Activated T-cell treated with anti-CD3 and anti-CD28 coated beads, Interleukin-2, amount 50 U/mL, for 1 hour (primary cell): ENCODE measurements around the gene CLIP2.
A peak's percentile ranks its signal among the peaks of the same experiment; 100 is the strongest.
"Not testable (repeated sequence)": the region's sequence is repeated elsewhere in the genome, so short reads cannot be mapped to it uniquely, and the experiment has no call there.

Experiments used
- DNase-seq: peaks from one replicate; pipeline ENCODE4 v3.0.0-alpha.2; 2020

CLIP2 gene

DNA sequence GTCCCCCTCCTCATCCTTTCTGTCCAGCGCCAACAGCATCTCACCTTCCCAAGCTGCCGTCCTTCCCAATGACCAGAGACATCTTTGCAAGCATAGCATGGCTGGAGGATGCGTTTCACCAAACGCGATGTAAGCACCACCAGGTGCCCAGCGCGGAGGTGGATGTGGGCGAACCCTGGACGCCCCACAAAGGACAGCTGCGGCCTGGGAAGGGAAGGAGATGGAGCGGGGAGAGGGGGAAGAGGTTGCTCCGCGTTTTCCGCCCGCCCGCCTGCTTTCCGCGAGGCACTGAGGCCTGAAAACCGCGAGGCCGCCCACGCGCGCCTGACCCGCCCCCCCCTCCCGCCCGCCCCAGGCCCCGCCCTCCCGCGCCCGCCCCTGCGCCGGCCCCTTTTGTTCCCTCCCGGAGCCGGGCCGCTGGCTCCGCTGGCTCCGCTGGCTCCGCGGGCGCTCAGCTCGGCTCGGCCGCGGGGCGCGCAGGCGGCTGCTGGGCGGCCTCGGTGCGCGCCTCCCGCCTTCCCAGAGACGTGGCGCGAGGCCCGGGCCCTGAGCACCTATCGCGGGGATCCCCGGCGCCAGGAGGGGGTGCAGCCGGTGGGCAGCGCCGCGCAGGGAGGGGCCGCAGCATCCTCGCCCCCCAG, at the start of gene CLIP2:
Gene CLIP2, plus strand, starts transcription at position 390 of the 641 bp plus-strand sequence. CDS start 28,140 bp downstream, outside the sequence.
- peak; percentile 86 for DNase-seq

DNA sequence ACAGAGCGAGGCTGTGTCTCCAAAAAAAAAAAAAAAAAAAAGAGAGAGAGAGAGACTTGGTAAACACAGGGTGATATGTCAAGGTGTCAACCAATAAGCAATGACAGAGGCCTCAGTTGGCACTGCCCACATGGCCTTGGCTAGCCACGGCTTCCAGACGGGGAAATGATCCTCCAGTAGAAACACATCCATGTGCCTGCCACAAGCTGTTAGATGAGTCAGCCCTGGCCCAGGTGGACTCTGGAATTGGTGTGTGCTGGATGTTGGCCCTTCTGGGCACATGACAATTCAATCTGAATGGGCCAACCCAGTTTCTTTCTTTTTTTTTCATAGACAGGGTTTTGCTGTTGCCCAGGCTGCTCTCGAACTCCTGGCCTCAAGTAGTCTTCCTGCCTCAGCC, 48.7 kb upstream of the CLIP2 start:
- DNase-seq = no peak

DNA sequence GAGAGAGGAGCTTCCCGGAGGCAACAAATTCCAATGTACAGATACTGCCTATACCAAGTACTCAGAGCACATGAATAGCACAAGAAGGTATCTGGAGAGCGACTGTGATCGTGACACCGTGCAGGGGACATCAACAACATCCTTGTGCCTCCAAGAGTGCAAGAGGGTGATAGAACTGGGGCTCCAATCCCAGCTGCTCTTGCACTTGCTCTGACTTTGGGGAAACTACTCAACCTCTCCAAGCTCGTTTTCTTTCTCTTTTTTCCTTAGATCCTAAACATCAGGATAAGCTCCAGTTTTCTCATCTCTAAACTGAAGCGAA, 47.1 kb upstream of the CLIP2 start:
- DNase-seq = no peak

DNA sequence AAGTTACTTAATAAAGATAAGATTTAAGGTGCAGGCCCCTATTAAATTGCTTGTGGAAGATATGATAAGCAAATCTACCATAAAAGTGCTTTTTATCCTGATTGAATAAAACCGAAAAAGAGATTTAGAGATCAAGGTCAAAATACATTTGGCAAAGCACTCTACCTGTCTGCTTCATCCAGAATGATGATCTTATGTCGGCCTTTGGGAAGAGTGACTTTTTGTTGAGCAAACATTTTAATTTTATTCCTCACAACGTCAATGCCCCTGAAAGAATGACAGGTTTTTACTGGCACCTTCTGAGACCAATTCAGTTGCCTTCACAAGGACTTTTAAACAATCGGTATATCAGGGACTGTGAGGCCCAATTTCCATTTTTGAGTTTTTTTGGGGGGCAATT, 42.7 kb upstream of the CLIP2 start:
- DNase-seq = no peak

DNA sequence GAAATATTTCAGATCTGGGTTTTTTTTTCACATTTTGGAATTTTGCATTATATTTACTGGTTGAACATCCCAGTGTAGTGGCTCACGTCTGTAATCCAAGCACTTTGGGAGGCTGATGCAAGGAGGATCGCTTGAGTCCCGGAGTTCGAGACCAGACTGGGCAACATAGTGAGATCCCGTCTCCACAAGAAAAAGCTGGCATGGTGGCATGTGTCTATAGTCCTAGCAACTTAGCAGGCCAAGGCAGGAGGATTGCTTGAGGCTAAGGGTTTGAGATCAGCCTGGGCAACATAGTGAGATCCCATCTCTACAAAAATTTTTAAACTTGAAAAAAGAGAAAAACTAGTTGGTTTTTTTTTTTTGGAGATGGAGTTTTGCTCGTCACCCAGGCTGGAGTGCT, 41.1 kb upstream of the CLIP2 start:
- no peak for DNase-seq

DNA sequence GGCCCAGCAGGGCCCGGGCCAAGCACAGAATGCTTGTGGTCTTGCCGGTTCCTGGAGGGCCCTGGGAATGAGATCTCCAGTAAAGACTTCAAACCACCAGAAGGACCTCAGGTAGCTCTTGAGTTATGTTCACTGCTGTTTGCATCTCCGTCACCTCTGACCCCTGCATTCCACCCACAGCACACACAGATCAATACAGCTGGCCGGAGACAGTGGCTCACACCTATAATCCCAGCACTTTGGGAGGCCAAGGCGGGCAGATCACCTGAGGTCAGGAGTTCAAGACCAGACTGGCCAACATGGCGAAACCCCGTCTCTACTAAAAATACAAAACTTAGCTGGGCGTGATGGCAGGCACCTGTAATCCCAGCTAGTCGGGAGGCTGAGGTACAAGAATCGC, 40.1 kb upstream of the CLIP2 start:
- DNase-seq = not testable (repeated sequence)

DNA sequence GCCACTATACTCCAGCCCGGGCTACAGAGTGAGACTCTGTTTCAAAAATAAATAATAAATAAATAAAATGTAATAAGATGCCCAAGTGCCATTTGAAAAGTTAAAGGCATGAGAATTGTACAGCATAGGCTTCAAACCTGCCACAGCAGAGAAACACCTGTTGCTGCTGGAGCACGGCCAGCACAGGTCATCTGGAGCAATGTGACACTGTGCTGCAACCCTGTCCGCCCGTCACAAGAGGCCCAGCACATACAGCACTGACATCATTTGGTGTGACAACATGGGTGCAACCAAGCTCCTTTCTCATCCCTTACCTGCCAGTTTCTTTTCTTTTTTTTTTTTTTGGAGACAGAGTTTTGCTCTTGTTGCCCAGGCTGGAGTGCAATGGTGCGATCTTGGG, 36.3 kb upstream of the CLIP2 start:
- no peak for DNase-seq

DNA sequence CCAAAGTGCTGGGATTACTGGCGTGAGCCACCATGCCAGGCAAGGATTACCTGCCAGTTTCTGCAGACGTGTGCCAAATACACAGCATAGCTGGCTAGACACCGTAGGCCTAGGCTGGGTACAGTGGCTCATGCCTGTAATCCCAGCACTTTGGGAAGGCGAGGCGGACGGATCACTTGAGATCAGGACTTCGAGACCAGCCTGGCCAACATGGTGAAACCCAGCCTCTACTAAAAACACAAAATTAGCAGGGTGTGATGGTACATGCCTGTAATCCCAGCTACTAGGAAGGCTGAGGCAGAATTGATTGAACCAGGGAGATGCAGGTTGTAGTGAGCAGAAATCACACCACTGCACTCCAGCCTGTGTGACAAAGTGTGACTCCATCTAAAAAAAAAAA, 35.9 kb upstream of the CLIP2 start:
- DNase-seq = no peak

DNA sequence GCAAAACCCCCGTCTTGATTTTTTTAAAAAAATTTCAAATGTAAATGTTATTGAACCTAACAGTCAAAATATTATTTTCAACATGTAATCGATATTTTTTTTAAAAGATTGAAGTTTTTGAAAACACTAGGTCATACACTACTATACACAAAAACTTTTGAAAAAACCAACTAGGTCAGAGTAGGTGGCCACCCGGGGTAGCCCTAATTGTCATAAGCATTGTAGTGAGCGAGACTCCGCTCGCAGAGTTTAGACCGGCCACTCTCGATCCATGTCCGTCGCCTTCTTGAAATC, 35.4 kb upstream of the CLIP2 start:
- DNase-seq = no peak

DNA sequence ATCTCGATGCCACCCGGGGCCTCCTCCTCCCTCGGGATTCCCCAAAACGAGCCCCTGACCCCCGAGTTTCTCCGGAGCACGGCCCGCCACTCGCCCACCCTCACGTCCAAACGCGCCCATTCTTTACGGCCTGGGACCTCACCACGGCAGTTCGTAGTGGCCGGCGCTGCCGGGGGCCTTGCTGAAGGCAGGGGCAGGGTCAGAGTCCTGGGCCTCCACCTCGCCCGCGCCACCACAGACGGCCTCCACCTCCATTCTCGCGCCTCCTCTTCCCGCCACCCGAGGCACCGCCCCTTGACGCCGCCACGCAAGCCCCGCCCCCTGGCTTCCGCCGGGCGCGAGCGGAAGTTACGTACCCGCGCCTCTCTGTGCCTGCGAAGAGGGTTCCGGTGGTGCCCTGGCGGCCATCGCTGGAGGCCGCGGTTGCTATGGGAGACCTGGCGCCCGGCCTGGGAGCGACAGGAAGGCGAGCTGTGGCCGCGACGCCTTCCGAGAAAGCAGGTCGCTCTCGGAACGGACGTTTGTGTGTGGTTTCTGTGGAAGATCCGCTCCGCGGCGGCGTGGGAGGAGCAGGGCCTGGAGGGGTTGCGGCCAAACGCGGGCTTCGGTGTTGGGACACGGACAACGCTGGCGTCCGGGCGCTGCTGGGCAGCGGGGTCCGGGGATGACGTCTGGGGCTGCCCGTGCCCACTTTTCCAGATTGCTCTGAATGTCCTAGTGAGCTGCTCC, 34.9 kb upstream of the CLIP2 start, which contains the start of gene RFC2:
Gene RFC2, minus strand, starts transcription at position 271 of the 729 bp plus-strand sequence. Its CDS starts 16 bp downstream, at position 255.
- peak; percentile 99 for DNase-seq

DNA sequence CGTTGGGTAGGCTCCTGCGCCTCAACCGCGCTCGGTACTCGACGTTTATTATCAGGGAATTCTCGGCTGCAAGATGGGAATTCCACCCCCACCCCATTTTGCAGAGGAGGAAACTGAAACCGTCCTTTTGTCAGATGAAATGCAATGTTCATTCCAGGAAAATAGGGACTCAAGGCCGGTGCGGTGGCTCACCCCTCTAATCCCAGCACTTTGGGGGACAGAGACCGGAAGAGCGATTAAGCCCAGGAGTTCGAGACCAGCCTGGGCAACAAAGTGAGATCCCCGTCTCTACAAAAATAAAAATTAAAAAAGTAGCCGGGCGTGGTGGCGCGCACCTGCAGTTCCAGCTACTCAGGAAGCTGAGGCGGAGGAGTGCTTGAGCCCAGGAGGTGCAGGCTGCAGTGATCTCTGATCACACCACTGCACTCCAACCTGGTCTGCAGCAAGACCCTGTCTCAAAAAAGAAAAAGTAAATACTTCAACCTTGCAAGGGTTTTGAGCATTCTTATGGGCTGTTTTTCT, 34.3 kb upstream of the CLIP2 start:
- no peak for DNase-seq

DNA sequence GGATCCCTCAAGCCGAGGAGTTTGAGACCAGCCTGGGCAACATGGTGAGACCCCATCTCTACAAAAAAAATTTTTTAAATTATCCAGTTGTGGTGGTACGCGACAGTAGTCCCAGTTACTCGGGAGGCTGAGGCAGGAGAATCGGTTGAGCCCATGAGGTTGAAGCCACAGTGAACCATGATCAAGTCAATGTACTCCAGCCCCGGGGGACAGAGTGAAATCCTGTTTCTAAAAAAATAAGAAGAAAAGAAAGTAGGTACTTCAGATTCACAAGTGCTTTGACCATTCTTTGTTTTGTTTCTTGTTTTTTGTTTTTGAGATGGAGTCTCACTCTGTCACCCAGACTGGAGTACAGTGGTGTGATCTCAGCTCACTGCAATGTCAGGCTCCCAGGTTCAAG, 33.7 kb upstream of the CLIP2 start:
- DNase-seq = not testable (repeated sequence)

DNA sequence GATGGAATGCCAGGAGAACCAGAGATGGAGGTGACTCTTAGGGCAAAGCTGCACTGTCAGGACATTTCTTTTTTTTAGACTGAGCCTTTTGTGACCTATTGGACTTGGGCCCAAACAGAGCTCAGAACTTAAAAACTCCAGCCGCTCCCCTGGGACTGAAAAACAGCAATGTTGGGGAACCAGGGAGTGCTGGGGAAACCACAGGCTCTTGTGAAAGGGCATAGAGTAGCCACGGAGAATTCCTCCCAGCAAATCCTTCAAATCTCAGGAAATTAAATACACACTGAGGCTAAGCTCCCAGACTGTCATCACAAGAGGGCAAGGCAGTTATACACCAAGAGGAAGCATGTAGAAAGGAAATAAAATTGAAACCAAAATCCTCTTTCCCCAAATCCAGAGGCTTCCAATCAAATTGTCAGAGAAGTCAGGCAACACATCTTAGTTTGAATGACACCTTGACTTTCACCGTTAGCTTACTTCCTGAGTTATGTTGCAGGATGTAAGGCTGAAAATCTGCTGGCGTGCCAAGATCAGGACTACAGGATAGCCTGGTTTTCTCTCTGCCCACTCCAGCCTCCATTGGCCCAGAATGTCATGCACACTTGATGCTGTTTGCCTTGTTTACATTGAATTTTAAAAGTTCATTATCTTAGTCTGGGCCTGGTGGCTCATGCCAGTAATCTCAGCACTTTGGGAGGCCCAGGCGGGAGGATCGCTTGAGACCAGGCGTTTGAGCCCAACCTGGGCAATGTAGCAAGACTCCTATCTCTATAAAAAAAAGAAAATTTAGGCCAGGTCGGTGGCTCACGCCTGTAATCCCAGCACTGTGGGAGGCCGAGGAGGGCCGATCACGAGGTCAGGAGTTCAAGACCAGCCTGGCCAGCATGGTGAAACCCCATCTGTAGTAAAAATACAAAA, 32.5 kb upstream of the CLIP2 start:
- DNase-seq = no peak

DNA sequence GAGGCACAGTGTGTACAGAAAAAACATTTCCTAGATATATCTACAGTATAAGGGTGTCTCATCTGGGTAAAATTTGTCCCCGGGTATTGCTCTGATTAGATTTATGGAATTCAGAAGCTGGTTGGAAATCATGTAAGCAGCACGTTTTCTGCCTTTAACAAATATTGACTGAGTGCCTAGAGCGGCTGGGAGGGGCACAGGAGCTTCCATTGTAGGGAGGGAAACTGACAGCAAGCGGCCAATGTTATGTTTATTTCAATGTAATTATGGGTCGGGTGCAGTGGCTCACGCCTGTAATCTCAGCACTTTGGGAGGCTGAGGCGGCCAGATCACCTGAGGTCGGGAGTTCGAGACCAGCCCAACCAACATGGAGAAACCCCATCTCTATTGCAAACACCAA, 30.6 kb upstream of the CLIP2 start:
- DNase-seq = no peak

DNA sequence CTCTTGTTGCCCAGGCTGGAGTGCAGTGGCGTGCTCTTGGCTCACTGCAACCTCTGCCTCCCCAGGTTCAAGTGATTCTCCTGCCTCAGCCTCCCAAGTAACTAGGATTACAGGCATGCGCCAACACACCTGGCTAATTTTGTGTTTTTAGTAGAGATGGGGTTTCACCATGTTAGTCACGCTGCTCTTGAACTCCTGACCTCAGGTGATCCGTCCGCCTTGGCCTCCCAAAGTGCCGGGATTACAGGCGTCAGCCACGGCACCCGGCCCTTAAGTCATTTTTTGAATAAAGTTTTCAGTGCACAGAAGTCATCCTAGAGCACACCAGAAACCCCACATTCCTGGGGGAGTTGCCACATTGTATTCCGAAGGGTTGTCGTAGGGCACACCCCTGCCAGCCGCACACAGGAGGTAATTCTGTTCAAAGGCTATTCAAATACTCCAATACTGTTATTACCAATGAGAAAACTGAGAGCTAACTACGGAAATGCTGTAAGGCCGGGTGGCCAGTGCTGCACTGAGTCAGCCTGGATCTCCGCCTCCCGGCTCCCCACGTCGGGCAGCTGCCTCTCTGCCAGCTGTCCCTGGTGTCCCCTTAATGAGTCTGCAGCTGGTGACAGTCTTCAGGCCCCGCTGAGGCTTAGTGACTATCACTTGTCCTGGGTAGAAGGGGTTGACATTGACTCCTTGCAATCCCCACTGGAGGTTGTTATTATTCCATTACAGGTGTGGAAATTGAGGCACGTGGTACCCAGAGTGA, 26.4 kb upstream of the CLIP2 start:
- DNase-seq = no peak

DNA sequence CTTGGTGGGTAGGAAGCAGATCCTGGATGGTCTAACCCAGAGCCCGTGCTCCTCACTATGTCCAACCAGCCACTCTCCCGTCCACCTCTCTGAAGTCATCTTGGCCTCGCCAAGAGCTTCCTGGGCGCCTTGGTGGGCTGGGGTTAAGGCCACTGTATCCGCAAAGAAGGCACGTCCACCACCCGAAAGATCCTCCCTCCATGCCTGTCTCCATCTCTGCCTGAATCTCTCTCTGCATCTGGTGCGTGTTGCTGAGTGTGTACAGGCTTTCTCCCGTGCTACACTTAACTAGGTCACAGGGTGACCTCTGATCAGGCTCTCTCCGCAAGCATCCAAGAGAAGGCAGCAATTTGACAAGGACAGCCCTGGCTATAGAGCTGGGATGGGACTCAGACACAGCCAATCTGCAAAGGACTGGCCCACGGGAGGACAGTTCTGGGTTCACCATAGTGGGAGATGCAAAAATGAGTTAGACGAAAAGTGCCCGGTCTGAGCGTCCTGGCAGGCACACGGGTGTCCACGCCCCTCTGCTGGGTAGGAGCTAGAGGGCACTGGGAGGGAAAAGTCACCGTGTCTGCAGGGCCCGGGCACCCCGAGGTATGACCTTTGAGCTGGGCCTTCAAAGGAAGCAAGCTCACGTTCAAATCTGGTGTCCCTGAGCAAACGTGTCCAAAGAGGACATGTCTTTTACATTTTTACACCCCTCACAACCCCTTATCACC, 25.6 kb upstream of the CLIP2 start:
- DNase-seq = no peak

DNA sequence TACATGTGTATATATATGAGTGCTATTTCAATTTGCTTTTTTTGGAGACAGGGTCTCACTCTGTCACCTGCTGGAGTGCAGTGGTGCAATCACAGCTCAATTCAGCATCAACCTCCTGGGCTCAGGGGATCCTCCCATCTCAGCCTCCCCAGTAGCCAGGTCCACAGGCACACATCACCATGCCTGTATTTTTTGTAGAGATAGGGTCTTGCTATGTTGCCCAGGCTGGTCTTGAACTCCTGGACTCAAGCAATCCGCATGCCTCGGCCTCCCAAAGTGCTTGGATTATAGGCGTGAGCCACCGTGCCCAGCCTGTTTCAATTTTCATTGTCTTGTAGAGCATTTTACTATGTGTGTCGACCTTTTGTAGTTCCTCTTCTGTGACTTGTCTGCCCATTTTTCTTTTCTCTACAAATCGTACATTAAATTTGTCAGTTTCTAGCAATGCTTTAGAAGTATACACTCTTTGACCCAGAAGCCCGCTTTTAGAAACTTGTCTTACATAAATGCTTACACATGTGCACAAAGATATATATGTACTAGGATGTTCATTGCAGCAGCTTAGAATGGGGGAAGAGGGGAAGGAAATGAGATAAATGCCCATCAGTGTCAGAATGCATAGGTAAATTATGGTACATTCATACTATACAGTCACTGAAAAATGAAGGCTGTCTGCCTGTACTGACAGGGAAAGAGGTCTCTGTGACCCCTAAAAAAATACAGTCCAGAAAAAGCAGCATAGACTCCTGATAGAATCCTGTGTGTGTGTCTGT, 22.8 kb upstream of the CLIP2 start:
- DNase-seq = no peak

DNA sequence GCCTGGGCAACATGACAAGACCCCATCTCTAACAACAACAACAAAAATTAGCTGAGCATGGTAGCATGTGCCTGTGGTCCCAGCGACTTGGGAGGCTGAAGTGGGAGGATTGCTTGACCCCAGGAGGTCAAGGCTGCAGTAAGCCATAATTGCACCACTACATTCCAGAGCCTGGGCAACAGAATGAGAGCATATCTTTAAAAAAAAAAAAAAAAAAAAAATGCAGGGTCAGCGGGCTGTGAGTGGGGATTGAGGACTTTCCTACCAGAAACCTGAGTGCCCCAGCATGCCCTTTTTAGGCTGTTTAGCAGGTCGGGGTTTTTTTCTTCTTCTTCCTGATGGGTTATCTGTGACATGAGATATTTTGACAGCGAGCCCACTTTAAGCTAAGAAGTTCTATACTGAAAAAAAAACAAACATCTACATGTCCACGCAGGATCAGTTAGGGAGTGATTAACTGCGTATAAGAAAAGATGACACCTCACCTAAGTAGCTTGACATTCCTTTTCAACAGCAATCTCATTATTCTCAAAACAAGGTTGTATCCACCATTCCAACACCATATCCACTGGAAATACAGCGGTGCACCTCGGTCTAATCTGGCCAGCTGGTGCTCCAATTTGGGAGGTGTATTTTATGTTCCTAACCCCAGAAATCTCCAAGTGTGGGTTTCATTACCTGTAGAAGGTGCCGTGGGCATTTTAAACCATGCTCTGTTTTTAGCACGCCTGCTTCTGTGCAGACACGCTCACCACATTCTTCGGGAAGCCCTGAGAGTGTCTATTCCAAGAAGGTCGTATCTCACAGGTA, 21.2 kb upstream of the CLIP2 start:
- DNase-seq = no peak

DNA sequence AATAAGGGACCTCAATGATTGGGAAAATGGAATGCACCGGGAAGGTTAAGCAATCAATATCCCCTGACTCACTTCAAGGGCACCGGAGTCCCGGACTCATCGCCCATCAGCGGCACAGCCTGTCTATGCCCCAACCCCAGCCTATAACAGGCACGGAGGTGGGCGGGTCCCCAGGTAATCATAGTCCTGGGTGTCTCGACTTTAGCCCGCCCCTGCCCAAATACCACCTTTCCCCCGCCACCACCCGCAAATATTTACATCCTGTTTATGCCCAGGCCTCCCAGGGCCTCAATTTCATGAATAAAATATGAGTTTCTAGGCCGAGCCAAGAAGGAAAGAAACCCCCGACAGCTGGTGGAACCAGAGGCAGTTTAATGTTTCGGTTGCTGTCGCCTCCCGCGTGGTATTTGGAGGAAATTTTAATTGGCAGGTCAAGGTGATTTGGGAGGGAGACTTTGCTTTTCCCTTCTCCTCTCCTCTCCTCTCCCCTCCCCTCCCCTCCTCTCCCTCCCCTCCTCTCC, 19.4 kb upstream of the CLIP2 start:
- DNase-seq = peak; percentile 64

DNA sequence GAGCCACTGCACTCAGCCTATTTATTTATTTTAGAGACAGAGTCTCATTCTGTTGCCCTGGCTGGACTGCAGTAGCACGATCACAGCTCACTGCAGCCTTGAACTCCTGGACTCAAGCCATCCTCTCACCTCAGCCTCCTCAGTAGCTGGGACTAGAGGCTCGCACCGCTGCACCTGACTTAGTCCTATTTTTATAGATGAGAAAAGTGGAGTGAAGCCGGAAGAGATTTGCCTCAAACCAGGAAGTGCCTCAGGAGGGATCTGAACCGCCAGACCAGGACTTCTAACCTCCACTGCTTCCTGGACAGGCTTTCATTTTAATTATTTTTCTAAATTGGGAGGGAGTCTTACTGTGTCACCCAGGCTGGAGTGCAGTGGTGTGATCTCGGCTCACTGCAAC, 17.5 kb upstream of the CLIP2 start:
- DNase-seq = no peak
